IMR-90 (cell line): ENCODE data around the gene SRBD1.

Source experiments
- CHD1 ChIP-seq: IDR thresholded peaks from 2 replicates; pipeline ENCODE4 v1.6.1; 2012; ENCODE audit warnings: low read depth, low read length, improper control_type of control experiment
- POLR2A ChIP-seq: IDR thresholded peaks from 2 replicates; pipeline ENCODE4 v1.6.1; 2012; ENCODE audit warnings: mild to moderate bottlenecking, low read depth, low read length
- TF ChIP-seq, protein P1 (sequence below): conservative IDR thresholded peaks from 2 replicates; pipeline ENCODE4 v1.5.1; 2012; ENCODE audit warnings: mild to moderate bottlenecking, low read depth, low read length, improper control_type of control experiment

DNA sequence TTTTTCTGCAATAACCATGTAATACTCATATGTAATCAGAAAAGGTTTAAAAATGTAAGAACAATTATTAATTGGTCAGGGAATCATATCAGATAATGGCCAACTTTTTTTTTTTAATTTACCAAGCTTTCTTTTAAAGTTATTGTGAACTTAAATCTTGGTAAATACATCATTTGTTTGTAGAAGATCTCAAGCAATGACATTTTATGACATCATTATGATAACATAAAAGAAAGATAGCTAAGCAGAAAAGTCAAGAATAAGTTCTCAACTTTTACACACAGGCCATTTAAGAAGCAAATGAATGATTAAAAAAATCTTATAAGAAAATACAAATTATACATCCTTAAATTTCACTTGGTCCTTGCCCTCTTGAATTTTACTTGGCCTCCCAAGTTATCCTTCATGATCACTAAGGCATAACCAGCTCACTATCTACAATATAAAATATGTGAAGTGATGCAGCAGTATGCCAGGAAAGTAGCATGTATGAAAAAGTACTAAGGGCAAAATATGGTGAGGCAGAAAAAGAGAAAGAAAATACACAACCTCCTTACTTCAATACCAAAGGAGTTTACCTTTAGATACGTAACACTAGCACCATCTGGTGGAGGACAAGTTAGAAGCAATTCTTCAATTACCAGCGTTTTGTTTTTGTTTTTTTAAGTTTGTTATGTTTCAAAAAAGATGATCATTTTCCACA lies 116.6 kb downstream of the SRBD1 start:
- TF ChIP-seq, protein P1, sequence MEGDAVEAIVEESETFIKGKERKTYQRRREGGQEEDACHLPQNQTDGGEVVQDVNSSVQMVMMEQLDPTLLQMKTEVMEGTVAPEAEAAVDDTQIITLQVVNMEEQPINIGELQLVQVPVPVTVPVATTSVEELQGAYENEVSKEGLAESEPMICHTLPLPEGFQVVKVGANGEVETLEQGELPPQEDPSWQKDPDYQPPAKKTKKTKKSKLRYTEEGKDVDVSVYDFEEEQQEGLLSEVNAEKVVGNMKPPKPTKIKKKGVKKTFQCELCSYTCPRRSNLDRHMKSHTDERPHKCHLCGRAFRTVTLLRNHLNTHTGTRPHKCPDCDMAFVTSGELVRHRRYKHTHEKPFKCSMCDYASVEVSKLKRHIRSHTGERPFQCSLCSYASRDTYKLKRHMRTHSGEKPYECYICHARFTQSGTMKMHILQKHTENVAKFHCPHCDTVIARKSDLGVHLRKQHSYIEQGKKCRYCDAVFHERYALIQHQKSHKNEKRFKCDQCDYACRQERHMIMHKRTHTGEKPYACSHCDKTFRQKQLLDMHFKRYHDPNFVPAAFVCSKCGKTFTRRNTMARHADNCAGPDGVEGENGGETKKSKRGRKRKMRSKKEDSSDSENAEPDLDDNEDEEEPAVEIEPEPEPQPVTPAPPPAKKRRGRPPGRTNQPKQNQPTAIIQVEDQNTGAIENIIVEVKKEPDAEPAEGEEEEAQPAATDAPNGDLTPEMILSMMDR, result peak; percentile 93
- TF ChIP-seq POLR2A (no peak), CHD1 (no peak; the same call in 1 of the 2 replicates)
